Activated T-helper 1 cell treated with Interleukin-2 at 50 U/mL for 16 hours (primary cell): ENCODE measurements around the gene BMP6.

Experiments
- DNase-seq: peaks from one replicate; pipeline ENCODE4 v3.0.0-alpha.2; 2020; ENCODE audit warnings: low read depth

The BMP6 gene

GRCh38 chr6:7720346-7720745, 5.6 kb upstream of the BMP6 start:
- DNase-seq, result no peak

- no peak for DNase-seq
Measured at GRCh38 chr6:7721649-7722048, 4.2 kb upstream of the BMP6 start.

GRCh38 chr6:7723041-7723447, 2.9 kb upstream of the BMP6 start:
- no peak for DNase-seq

GRCh38 chr6:7723554-7723953, 2.3 kb upstream of the BMP6 start:
- no peak for DNase-seq

GRCh38 chr6:7725412-7725811, 487 bp upstream of the BMP6 start:
- DNase-seq, result no peak

- DNase-seq, result no peak
Measured at GRCh38 chr6:7726416-7727085, 652 bp downstream of the BMP6 start.

GRCh38 chr6:7727086-7727945, 1.4 kb downstream of the BMP6 start:
- no peak for DNase-seq

- DNase-seq, result no peak
Measured at GRCh38 chr6:7727946-7728854, 2.3 kb downstream of the BMP6 start.

GRCh38 chr6:7728855-7729590, 3.1 kb downstream of the BMP6 start:
- no peak for DNase-seq

- no peak for DNase-seq
Measured at GRCh38 chr6:7730001-7730783, 4.3 kb downstream of the BMP6 start.

- no peak for DNase-seq
Measured at GRCh38 chr6:7730784-7731227, 4.9 kb downstream of the BMP6 start.

- DNase-seq, result no peak
Measured at GRCh38 chr6:7731294-7731693, 5.4 kb downstream of the BMP6 start.

- DNase-seq, result no peak
Measured at GRCh38 chr6:7732228-7732627, 6.3 kb downstream of the BMP6 start.

- no peak for DNase-seq
Measured at GRCh38 chr6:7734707-7735383, 8.9 kb downstream of the BMP6 start.

GRCh38 chr6:7737106-7737505, 11.2 kb downstream of the BMP6 start:
- DNase-seq, result no peak

GRCh38 chr6:7737867-7738266, 12.0 kb downstream of the BMP6 start:
- no peak for DNase-seq

GRCh38 chr6:7742223-7742785, 16.4 kb downstream of the BMP6 start:
- DNase-seq, result no peak

GRCh38 chr6:7745942-7746341, 20.0 kb downstream of the BMP6 start:
- no peak for DNase-seq

- DNase-seq, result no peak
Measured at GRCh38 chr6:7747016-7747415, 21.1 kb downstream of the BMP6 start.

- DNase-seq, result no peak
Measured at GRCh38 chr6:7747433-7747832, 21.5 kb downstream of the BMP6 start.
